Pons (tissue), 1 donor: ENCODE data around the gene EIF1.
"Not testable (repeated sequence)": the region's sequence is repeated elsewhere in the genome, so short reads cannot be mapped to it uniquely, and the experiment has no call there.

Source experiments
- DNase-seq: peaks from one replicate; pipeline ENCODE4 v3.0.0-alpha.2; 2016; ENCODE audit warnings: low spot score

Gene EIF1

DNA sequence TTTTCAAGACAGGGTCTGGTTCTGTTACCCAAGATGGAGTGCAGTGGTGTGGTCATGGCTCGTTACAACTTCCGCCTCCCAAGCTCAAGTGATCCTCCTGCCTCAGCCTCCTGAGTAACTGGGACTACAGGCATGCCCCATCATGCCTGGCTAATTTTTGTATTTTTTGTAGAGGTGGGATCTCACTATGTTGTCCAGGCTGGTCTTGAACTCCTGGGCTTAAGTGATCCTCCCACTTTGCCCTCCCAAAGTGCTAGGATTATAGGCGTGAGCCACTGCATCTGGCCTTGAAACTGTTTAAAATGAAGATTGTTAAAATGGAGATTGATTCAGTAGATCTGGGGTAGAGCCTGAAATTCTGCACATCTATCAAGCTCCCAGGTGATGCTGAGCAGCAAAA is 12.2 kb downstream of the EIF1 start:
- DNase-seq, result not testable (repeated sequence)

DNA sequence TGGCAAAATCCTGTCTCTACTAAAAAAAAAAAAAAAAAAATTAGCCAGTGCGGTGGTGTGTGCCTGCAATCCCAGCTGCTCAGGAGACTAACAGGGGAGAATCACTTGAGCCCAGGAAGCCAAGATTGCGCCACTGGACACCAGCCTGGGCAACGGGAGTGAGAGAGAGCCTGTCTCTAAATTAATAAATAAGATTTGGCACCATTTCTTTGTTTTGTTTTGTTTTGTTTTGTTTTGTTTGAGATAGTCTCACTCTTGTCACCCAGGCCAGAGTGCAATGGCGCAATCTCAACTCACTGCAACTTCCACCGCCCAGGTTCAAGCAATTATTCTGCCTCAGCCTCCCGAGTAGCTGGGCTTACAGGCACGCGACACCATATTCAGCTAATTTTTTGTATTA is 14.0 kb downstream of the EIF1 start:
- DNase-seq, result no peak

GRCh38 chr17:41705271-41705991 is 16.7 kb downstream of the EIF1 start:
- DNase-seq, result no peak

DNA sequence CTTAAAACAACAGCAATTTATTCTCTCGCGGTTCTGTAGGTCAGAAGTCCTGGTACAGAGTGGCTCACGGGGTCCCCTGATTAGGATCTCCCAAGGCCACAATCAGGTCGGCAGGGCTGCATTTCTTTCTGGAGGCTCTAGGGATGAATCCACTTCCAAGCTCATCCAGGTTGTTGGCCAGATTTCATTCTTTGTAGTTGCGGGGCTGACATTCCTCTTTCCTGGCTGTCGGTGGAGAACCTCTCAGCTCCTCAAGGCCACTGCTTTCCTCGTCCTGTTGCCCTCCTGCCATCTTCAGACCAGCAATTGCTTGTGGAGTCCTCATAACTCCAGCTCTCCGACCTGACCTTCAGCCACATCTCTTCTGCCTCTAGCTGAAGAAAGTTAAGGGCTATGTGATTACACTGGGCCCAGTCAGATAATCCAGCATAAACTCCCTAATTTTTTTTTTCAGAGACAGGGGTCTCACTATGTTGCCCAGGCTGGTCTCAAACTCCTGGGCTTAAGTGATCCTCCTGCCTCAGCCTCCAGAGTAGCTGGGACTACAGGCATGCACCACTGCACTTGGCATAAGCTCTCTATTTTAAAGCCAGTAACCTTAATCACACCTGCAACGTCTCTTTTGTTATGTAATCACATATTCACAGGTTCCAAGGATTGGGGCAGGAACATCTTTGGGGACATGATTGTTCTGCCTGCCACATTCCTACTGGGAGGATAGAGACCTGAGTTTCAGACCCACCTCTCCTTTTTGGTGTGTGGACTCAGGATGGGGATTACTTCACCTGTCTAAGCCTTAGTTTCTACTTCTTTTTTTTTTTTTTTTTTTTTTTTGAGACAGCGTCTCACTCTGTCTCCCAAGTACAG is 19.4 kb downstream of the EIF1 start:
- DNase-seq, result no peak

DNA sequence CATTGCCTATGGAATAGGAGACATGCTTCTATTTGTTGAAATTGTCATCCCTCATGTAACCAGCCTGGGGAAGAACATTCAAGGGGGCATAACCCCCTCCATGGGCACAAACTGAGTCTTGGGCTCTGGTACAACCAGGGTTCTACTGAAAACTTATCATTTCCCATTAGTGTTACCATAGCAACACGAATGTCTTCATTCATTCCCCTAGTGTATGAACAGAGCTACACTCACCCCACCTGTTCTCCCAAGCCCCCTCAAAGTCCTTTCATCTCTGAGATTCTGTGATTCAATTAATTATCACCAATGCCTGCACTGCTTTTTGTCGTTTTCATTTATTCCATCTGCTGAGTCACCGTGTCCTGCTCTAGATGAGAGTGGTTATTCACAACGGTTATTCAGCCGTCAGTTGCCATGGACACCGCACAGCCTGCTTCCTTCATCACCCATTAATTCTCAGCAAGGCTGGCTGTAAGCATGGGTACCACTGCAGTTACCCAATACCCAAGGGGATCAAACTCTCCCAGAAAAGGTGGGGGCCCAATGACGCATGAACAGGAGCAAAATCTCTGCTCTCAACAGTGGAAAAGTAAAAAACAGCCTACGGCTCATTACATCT is 21.9 kb downstream of the EIF1 start:
- peak; percentile 49 for DNase-seq

GRCh38 chr17:41711669-41712400 is 23.1 kb downstream of the EIF1 start, which contains the start of gene GAST:
Gene GAST (plus strand): TSS chr17:41712331. CDS start chr17:41715437, 3,106 bp downstream.
- no peak for DNase-seq

DNA sequence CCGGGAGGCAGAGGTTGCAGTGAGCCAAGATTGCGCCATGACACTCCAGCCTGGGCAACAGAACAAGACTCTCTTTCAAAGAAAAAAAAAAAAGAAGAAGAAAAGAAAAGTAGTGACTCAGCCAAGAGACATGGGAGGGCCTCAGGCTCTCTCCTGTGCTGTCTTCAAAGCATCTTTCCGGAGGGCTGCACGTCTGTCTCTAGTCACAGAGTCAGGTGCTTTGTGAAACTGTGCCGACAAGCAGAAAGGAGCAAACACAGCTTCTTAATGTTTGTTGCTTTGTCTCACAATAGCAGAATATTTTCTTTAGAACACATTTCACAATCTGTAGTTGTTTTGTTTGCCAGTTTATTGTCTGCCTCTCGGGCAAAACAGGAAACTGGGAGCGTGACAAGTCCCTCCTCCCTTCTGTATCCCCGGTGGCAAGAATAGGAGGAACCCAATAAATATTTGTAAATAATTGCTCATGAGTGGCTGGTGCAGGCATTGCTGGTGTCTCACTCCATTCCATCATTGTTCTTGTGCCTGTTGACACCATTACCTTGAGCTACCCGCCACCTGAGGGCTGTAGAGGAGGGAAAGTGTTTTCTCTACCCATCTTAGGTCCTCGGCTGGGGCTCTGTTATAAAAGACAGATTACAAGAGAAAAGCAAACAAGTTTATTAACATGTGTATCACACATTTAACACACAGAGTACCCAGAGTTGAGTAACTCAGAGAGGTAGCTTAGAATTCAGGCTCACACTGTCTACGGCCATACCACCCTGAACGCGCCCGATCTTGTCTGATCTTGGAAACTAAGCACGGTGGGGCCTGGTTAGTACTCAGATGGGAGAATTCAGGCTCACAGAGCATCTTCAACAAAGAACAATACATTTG is 29.0 kb downstream of the EIF1 start:
- no peak for DNase-seq

DNA sequence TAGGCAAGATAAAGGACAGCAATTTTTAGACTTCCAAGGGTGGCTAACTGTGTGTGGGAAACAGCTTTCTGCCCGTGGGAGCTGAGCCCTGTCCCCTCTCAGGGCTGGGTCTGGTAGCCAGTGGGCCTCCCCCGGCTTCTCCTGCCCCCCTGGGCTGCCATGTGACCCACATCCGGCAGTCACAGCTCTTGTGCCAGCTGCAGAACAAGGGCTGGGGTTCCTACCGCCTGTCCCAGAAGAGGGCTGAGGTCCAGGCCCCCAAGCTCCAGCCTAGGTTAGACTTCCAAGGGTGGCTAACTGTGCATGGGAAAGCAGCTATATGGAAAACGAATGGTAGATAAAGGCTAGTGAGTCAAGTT is 29.6 kb downstream of the EIF1 start:
- DNase-seq, result peak; percentile 20

DNA sequence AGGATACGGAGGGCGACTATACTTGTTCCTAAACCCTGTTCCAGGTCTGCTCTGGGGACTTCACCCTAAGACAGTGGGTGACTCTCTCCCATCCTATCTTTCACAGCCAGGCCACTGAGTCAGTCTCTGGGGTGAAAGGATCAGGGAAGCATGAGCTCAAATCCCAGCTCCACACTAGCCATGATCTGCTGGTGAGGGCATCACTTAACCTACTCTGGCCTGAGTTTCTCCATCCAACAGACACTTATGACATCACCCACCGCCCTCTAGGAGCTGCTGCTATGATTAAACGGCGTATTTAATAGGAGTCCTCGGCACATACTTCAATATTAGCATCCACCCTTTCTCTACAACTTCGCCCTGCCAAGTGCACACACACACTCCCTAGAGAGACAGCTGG is 33.5 kb downstream of the EIF1 start:
- no peak for DNase-seq

- DNase-seq, result no peak
These were observed 35.3 kb downstream of the EIF1 start for GRCh38 chr17:41723801-41724475.

DNA sequence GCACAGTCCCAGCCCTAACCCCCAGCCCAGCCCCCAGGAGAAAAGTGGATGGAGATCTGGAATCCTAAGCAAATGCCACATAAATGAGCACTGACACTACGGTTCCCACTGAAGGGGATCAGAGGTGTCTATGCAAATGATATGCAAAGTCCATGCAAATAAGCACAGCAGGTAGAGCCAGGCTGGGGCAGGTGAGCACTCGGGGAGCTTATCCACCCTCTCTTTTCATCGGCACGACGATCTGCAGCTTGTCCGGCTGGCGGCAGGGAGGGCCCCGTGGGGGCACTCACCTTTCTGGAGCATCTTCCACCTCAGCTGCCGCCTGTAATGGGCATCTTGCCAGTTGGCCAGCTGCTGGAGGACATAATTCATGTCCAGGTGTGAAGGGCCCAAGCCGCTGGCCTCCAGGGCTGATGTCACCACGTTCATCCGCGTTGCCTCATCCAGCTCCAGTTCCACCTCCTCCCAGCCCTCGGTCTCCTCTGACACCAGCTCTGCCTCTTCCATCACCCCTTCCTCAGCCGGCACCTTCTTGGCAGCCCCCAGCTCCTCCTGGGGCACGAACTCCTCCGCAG is 35.9 kb downstream of the EIF1 start:
- no peak for DNase-seq

- DNase-seq, result no peak
These were observed 36.4 kb downstream of the EIF1 start for GRCh38 chr17:41725134-41725533.

DNA sequence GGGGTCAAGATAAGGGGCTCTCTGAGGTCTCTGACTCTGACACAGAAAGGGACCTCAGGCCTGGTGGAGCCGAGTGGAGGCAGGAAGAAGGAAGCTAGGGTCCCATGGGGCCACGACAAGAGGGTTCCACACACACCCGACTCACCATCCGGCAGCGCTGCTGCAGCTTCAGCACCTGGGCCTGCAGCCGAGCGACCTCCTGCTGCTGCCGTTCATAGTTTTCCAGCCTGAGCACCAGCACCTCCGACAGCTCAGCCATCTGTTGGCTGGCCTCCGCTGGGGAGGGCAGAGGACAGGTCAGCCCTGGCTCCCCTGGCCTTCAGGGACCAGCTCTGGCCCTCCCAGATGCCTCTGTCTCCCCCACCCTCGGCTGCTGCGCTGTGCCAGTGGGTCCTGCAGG is 39.4 kb downstream of the EIF1 start:
- DNase-seq, result no peak

- no peak for DNase-seq
These were observed 41.8 kb downstream of the EIF1 start for GRCh38 chr17:41730479-41730878.

DNA sequence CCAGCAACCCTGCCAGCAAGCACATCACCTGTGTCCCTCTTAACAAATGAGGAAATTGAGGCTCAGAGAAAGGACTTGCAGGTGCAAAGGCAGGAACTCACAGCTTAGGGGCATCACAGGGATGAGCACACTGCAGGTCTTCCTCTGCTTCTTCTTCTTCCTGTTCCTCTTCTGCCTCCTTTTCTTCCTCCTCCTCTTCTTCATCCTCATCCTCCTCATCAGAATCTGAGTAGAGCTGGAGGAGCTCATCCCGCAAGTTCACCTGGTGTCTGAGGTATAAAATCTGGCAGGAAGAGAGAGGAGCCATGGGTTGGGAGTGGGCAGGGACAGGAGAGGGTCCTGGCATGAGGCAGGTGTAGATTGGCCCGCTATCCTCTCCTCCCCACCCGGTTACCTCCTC is 43.2 kb downstream of the EIF1 start:
- no peak for DNase-seq

- DNase-seq, result no peak
These were observed 44.9 kb downstream of the EIF1 start for GRCh38 chr17:41733348-41734138.

GRCh38 chr17:41734139-41734948 is 45.7 kb downstream of the EIF1 start, which contains the start of gene HAP1:
Gene HAP1 (minus strand): TSS chr17:41734643. CDS start chr17:41734634, 9 bp downstream.
- DNase-seq, result no peak

DNA sequence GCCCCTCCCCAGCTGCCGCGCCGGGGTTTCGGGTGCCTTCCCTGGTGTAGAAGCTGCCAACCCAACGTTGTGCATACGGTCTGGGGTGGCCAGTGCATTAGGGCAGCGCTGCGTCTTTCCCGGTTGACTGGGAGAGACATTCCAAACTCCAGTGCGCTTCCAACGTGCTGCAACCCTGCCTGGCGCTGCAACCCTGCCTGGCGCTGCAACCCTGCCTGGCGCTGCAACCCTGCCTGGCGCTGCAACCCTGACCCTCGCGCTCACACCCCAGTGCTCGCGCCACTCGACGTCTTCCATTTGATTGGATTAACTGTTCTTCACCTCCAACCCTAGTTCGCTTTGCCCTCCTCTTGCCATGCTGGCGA is 46.2 kb downstream of the EIF1 start:
- DNase-seq, result no peak

DNA sequence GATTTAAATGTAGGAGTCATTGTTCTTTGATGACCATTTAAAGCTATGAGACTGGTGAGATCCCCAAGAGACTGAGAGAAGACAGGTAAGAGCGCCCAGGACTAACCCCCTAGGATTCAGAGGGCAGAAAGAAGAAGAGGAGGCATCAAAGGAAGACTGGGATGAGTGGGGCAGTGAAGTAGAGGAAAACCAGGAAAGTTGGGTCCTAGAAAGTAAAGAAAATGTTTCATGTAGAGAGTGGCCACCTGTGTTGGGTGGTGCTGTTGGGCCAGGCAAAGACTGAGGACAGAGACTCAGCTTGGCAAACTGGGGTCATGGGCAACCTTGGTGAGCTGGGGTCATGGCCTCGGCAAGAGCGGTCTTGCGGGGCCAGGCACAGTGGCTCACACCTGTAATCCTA is 47.1 kb downstream of the EIF1 start:
- DNase-seq, result no peak
